ENCODE measurements around the gene TDRD10. TPM values are rescaled to one million over a fixed set of nuclear protein-coding genes. Genes with fewer than 3 reads are reported as not detected.

Gene TDRD10
- total and polyA plus RNA-seq, 2 of the 4 experiments (the other 2 are of a cell fraction) = not detected

GRCh38 chr1:154501423-154502065, 475 bp upstream of the TDRD10 start:
- H2BK5ac ChIP-seq (ENCODE audit: low read depth, low read length, poor library complexity, severe bottlenecking) = no peak overlapping the region
- no peak overlapping the region for H4K8ac ChIP-seq (ENCODE audit: low read depth in 2 of 2, low read length in 2 of 2)
- no peak overlapping the region for H4K91ac ChIP-seq (ENCODE audit: insufficient read depth, low read depth, low read length)
- CTCF ChIA-PET = no interaction called here
- no peak overlapping the region for H3K27ac ChIP-seq (ENCODE audit: insufficient read depth, low read length)
- no peak overlapping the region for H3K14ac ChIP-seq (replicated peaks; ENCODE audit: low read depth, low read length)
- no peaks in the 10 kb centered on the region for H3K79me1 ChIP-seq (ENCODE audit: low read depth in 1 of 2, low read length in 2 of 2)
- H4K5ac ChIP-seq (ENCODE audit: low read depth, low read length) = no peak overlapping the region
- peak overlapping the region; percentile 2; the same call in 1 of the 2 replicates for H3K4me3 ChIP-seq (ENCODE audit: insufficient read depth, low read depth, low read length)
- intact Hi-C loops (cut with micrococcal nuclease) = no loop called here
- in situ Hi-C loops (cut with MboI; ENCODE audit: low sequenced_read_pairs) = no loop called here
- no peak overlapping the region for H3K9ac ChIP-seq (ENCODE audit: low read depth, low read length)
- no peak overlapping the region for H3K4ac ChIP-seq (ENCODE audit: low read depth, low read length)
- H3K9me1 ChIP-seq (ENCODE audit: insufficient read depth, low read length) = no peaks in the 10 kb centered on the region
- POLR2A ChIA-PET (ENCODE audit: unreplicated experiment) = no interaction called here
- no peak overlapping the region for H3K56ac ChIP-seq (ENCODE audit: extremely low read depth, insufficient read depth, low read length)
- WGBS, 2 experiments (ENCODE audit: extremely low coverage in 2 of 2, insufficient read length in 1 of 2) = 3% methylated on average over 41 of the region's 54 CpGs; no CpG with 5 or more reads in 1 of the 2 experiments
- H2BK15ac ChIP-seq (ENCODE audit: low read depth, low read length) = no peak overlapping the region
- H2BK20ac ChIP-seq (ENCODE audit: low read depth, low read length) = no peak overlapping the region
- H3K18ac ChIP-seq (ENCODE audit: low read depth, low read length) = no peak overlapping the region
- no peaks in the 10 kb centered on the region for H3K36me3 ChIP-seq (ENCODE audit: control insufficient read depth, insufficient read depth, low read length)
- no peaks in the 10 kb centered on the region for H4K20me1 ChIP-seq (ENCODE audit: insufficient read depth, low read length)
- H2BK120ac ChIP-seq (ENCODE audit: low read depth, low read length) = no peak overlapping the region
- peaks cover 29% of the 10 kb centered on the region for H3K9me3 ChIP-seq (ENCODE audit: control insufficient read depth, insufficient read depth, low read length)
- no TSS peak for BruUV-seq (replicated peaks)
- peaks cover 69% of the 10 kb centered on the region for H3K27me3 ChIP-seq (ENCODE audit: control insufficient read depth, insufficient read depth, low read length)
- dilution Hi-C loops (cut with HindIII; ENCODE audit: low sequenced_read_pairs, unreplicated experiment) = no loop called here
- DNase-seq (no peak), ATAC-seq (ENCODE audit: low read depth) (peak; percentile 35)
- H2AK9ac ChIP-seq (replicated peaks; ENCODE audit: low read depth, low read length, poor library complexity) = peak overlapping the region; percentile 37
- H3K23ac ChIP-seq (ENCODE audit: low read depth, low read length) = no peak overlapping the region
- H3K4me2 ChIP-seq (ENCODE audit: low read depth, low read length) = no peak overlapping the region; the same call in 1 of the 2 replicates
- H2AFZ ChIP-seq (replicated peaks; ENCODE audit: low read length, poor library complexity) = peak overlapping the region; percentile 49
- no peak overlapping the region for H2AK5ac ChIP-seq (ENCODE audit: low read depth, low read length)
- H3K4me1 ChIP-seq (ENCODE audit: control insufficient read depth, insufficient read depth, low read length) = peaks cover 2% of the 10 kb centered on the region; the same call in 1 of the 2 replicates
- TF ChIP-seq CEBPB (IDR thresholded peaks at IDR 0.05; ENCODE audit: low read depth, low read length) (peak; percentile 80), POLR2A (IDR thresholded peaks at IDR 0.05; ENCODE audit: low read depth, low read length) (no peak)

All from IMR-90 (cell line).